CD1c-positive myeloid dendritic cell (primary cell): ENCODE measurements around the gene FAM120B.
A peak's percentile ranks its signal among the peaks of the same experiment; 100 is the strongest.

Source experiments
- DNase-seq: peaks from one replicate; pipeline ENCODE4 v3.0.0-alpha.2; 2016; ENCODE audit errors: extremely low spot score

The FAM120B gene

GRCh38 chr6:170286934-170287265 is 19.7 kb upstream of the FAM120B start:
- no peak for DNase-seq

- no peak for DNase-seq
These were observed 19.1 kb upstream of the FAM120B start for GRCh38 chr6:170287371-170287876.

- no peak for DNase-seq
These were observed 18.4 kb upstream of the FAM120B start for GRCh38 chr6:170288091-170288631.

- DNase-seq, result no peak
These were observed 17.7 kb upstream of the FAM120B start for GRCh38 chr6:170288852-170289179.

- no peak for DNase-seq
These were observed 17.2 kb upstream of the FAM120B start for GRCh38 chr6:170289180-170289931.

- DNase-seq, result no peak
These were observed 16.6 kb upstream of the FAM120B start for GRCh38 chr6:170289951-170290295.

GRCh38 chr6:170290296-170291128 is 16.0 kb upstream of the FAM120B start, which contains the start of gene DLL1:
DLL1 (minus strand) TSS chr6:170291078; CDS start chr6:170290139, 939 bp downstream.
- DNase-seq, result peak; percentile 48

- no peak for DNase-seq
These were observed 15.1 kb upstream of the FAM120B start for GRCh38 chr6:170291271-170292110.

GRCh38 chr6:170292111-170292406 is 14.5 kb upstream of the FAM120B start:
- no peak for DNase-seq

- no peak for DNase-seq
These were observed 14.0 kb upstream of the FAM120B start for GRCh38 chr6:170292407-170293158.

GRCh38 chr6:170293341-170294231 is 13.0 kb upstream of the FAM120B start:
- DNase-seq, result no peak

GRCh38 chr6:170294298-170294730 is 12.2 kb upstream of the FAM120B start:
- no peak for DNase-seq

GRCh38 chr6:170294813-170295509 is 11.6 kb upstream of the FAM120B start:
- no peak for DNase-seq

- peak; percentile 38 for DNase-seq
These were observed 10.8 kb upstream of the FAM120B start for GRCh38 chr6:170295510-170296422.

- DNase-seq, result no peak
These were observed 10.2 kb upstream of the FAM120B start for GRCh38 chr6:170296423-170296745.

- no peak for DNase-seq
These were observed 9.6 kb upstream of the FAM120B start for GRCh38 chr6:170296746-170297575.

GRCh38 chr6:170297576-170298330 is 8.8 kb upstream of the FAM120B start:
- DNase-seq, result no peak
